HepG2 (cell line): Measurements from ENCODE around the gene DHRS11. TPM values are rescaled to one million over a fixed set of nuclear protein-coding genes. Genes with fewer than 3 reads are reported as not detected.
A peak's percentile ranks its signal among the peaks of the same experiment; 100 is the strongest.

Source experiments
- ATAC-seq: fragments of 200-7000 bp; cut with Tn5 transposase; 3 replicates; pipeline ENCODE4 v1.9.1; 2020; ENCODE audit warnings: mild to moderate bottlenecking, moderate library complexity
- BruUV-seq: library from RNA; stranded (reverse); fragments of 400-500 nt; replicated peaks from 2 replicates; lab custom pipeline; 2021; lab: Mats Ljungman, UMichigan
- CTCF ChIA-PET: fragments of 300-600 bp; formaldehyde crosslinking; extraction: SDS; loops from one replicate; lab custom pipeline; 2021; ENCODE audit warnings: low total read pairs, inconsistent platforms, low intra/inter-chr PET ratio; lab: Yijun Ruan, JAX
- POLR2A ChIA-PET: fragments of 350-600 bp; sonication (Branson Sonifier 250); formaldehyde crosslinking; loops from one replicate; lab custom pipeline; 2020; ENCODE audit warnings: antibody characterized with exemption, inconsistent platforms; lab: Yijun Ruan, JAX
- DNase-seq: peaks from one replicate; pipeline ENCODE4 v3.0.0-alpha.2; 2015; ENCODE audit warnings: low spot score
- FAIRE-seq: peaks from 3 replicates; lab custom pipeline; 2011; peaks lifted over from hg19 to GRCh38; lab: Jason Lieb, UNC
- H2AFZ ChIP-seq: one replicate; pipeline ENCODE4 v1.6.1; 2011; ENCODE audit warnings: low read length, inconsistent platforms
- H3K27ac ChIP-seq: fragments of 300-600 bp; 3 replicates; pipeline ENCODE4 v1.8.0; 2011; ENCODE audit warnings: mixed run types, mild to moderate bottlenecking, mixed read lengths, low read length, inconsistent platforms; ENCODE audit not compliant: insufficient read depth; ENCODE audit errors: extremely low read length
- H3K27me3 ChIP-seq, 2 experiments: fragments of 200-600 bp in 1 of 2; 2 replicates in 1 of 2; 3 replicates in 1 of 2; pipeline versions ENCODE4 v1.6.0 to v1.8.0; 2011; ENCODE audit warnings: low read length in 2 of 2, mild to moderate bottlenecking in 2 of 2, moderate library complexity in 2 of 2, inconsistent platforms in 1 of 2; ENCODE audit not compliant: insufficient read depth in 2 of 2, control insufficient read depth in 1 of 2
- H3K36me3 ChIP-seq, 2 experiments: fragments of 200-600 bp in 1 of 2; replicated peaks in 1 of 2; 2 replicates in 1 of 2; 3 replicates in 1 of 2; pipeline versions ENCODE4 v1.5.1 to v1.8.0; 2011; ENCODE audit warnings: low read length in 2 of 2, inconsistent platforms in 1 of 2; ENCODE audit not compliant: insufficient read depth in 2 of 2, control insufficient read depth in 1 of 2
- H3K4me1 ChIP-seq: 2 replicates; pipeline ENCODE4 v1.5.1; 2012; ENCODE audit warnings: low read length, inconsistent platforms; ENCODE audit not compliant: insufficient read depth
- H3K4me2 ChIP-seq: 2 replicates; pipeline ENCODE4 v1.6.0; 2011; ENCODE audit warnings: low read depth, low read length, inconsistent platforms
- H3K4me3 ChIP-seq, 3 experiments: fragments of 200-600 bp in 1 of 3; sonication (generic), shearing (Covaris generic) in 1 of 3; replicated peaks in 1 of 3; 2 replicates each; pipeline ENCODE4 v1.5.1; 2011 to 2016; ENCODE audit warnings: low read length in 3 of 3, inconsistent platforms in 2 of 3, low read depth in 2 of 3, mild to moderate bottlenecking in 2 of 3, control low read depth in 1 of 3, mixed read lengths in 1 of 3; ENCODE audit not compliant: insufficient read depth in 1 of 3
- H3K79me2 ChIP-seq: one replicate; pipeline ENCODE4 v1.6.1; 2011; ENCODE audit warnings: low read length, inconsistent platforms; ENCODE audit not compliant: insufficient read depth
- H3K9ac ChIP-seq: 2 replicates; pipeline ENCODE4 v1.6.0; 2011; ENCODE audit warnings: mild to moderate bottlenecking, low read depth, low read length, inconsistent platforms; ENCODE audit not compliant: insufficient read depth
- H3K9me3 ChIP-seq: 2 replicates; pipeline ENCODE4 v1.5.1; 2012; ENCODE audit warnings: mild to moderate bottlenecking, low read length
- H4K20me1 ChIP-seq: 2 replicates; pipeline ENCODE4 v1.6.0; 2011; ENCODE audit warnings: inconsistent platforms, mild to moderate bottlenecking, low read length, moderate library complexity; ENCODE audit not compliant: insufficient read depth
- HNF4G ChIP-seq, 2 experiments: sonication (generic) in 1 of 2; formaldehyde crosslinking in 1 of 2; IDR thresholded peaks; 2 replicates each; pipeline versions ENCODE4 v1.4.0 to v1.6.1; 2011 to 2020; ENCODE audit warnings: borderline replicate concordance in 2 of 2, low read depth in 2 of 2, mild to moderate bottlenecking in 2 of 2, low read length in 1 of 2, missing genetic modification reagents in 1 of 2, moderate library complexity in 1 of 2
- KDM2A ChIP-seq: sonication (generic); formaldehyde crosslinking; IDR thresholded peaks from 2 replicates; pipeline ENCODE4 v1.4.0; 2020; ENCODE audit warnings: low read depth, missing genetic modification reagents, borderline replicate concordance
- RFXANK ChIP-seq: IDR thresholded peaks from 2 replicates; pipeline ENCODE4 v1.6.1; 2016
- XRCC5 ChIP-seq: fragments of 200-400 bp; formaldehyde crosslinking; optimal IDR thresholded peaks from 2 replicates; pipeline ENCODE3; 2017; ENCODE audit warnings: mild to moderate bottlenecking, low read length
- ZFP37 ChIP-seq: sonication (generic); formaldehyde crosslinking; IDR thresholded peaks from 2 replicates; pipeline ENCODE4 v1.4.0; 2020; ENCODE audit warnings: missing genetic modification reagents, borderline replicate concordance
- ZFX ChIP-seq: sonication (generic); formaldehyde crosslinking; IDR thresholded peaks from 2 replicates; pipeline ENCODE4 v1.4.0; 2020; ENCODE audit warnings: mild to moderate bottlenecking, low read depth, missing genetic modification reagents, moderate library complexity
- ZNF30 ChIP-seq: sonication (generic); formaldehyde crosslinking; IDR thresholded peaks from 2 replicates; pipeline ENCODE4 v1.5.0; 2020; ENCODE audit warnings: mild to moderate bottlenecking, missing genetic modification reagents
- ZNF788 ChIP-seq: sonication (generic); formaldehyde crosslinking; IDR thresholded peaks from 2 replicates; pipeline ENCODE4 v1.5.0; 2020; ENCODE audit warnings: mild to moderate bottlenecking, missing genetic modification reagents, borderline replicate concordance
- WGBS: methylation state at CpG from one replicate; pipeline ENCODE4 v1.1.6; 2017; ENCODE audit warnings: low lambda C conversion rate; 5-methylcytosine and 5-hydroxymethylcytosine counted together
- in situ Hi-C: cut with HindIII; loops from 2 replicates; pipeline ENCODE4 v1.10.0; 2017; ENCODE audit warnings: low pct_unique_long_range_greater_than_20kb; ENCODE audit not compliant: extremely low pct_ligation_motif_present
- intact Hi-C: fragments of 100-400 bp; cut with micrococcal nuclease; formaldehyde crosslinking; loops from one replicate; pipeline ENCODE4 v1.10.0; 2022; ENCODE audit not compliant: unreplicated experiment
- polyA plus RNA-seq, 8 experiments: library from polyadenylated mRNA; depleted of rRNA in 3 of 8; stranded (reverse) in 7 of 8; unstranded in 1 of 8; fragments of >200 nt; fragmentation: Illumina TruSeq in 4 of 8; extraction: Trizol in 4 of 8; gene quantifications; 2 replicates each; pipeline versions ENCODE4 v1.2.1 to v1.2.3, GENCODE V29; 2011 to 2016; ENCODE audit warnings: low read depth in 4 of 8, missing spikeins in 1 of 8, mixed read lengths in 1 of 8; ENCODE audit not compliant: insufficient read depth in 1 of 8
- total RNA-seq, 5 experiments: library from RNA; depleted of rRNA; stranded (reverse); fragments of >200 nt; fragmentation: Illumina TruSeq; extraction: Trizol; gene quantifications; 2 replicates each; pipeline ENCODE4 v1.2.3, GENCODE V29; 2016; ENCODE audit warnings: low read depth in 1 of 5
- TF ChIP-seq, protein P1 (sequence below): sonication (generic); formaldehyde crosslinking; IDR thresholded peaks from 2 replicates; pipeline ENCODE4 v1.4.0; 2020; ENCODE audit warnings: mild to moderate bottlenecking, missing genetic modification reagents
- TF ChIP-seq, protein P2 (sequence below): sonication (generic); formaldehyde crosslinking; IDR thresholded peaks from 2 replicates; pipeline ENCODE4 v1.9.0; 2022; ENCODE audit warnings: missing genetic modification reagents, mild to moderate bottlenecking, borderline replicate concordance
- TF ChIP-seq, protein P3 (sequence below): sonication (generic); formaldehyde crosslinking; IDR thresholded peaks from 2 replicates; pipeline ENCODE4 v1.4.0; 2020; ENCODE audit warnings: missing genetic modification reagents

The DHRS11 gene
- total and polyA plus RNA-seq, 2 of the 13 experiments (the other 11 are each of a cell fraction or from before 2014, with no cell fraction given) = 28.4 to 41.9 TPM

DNA sequence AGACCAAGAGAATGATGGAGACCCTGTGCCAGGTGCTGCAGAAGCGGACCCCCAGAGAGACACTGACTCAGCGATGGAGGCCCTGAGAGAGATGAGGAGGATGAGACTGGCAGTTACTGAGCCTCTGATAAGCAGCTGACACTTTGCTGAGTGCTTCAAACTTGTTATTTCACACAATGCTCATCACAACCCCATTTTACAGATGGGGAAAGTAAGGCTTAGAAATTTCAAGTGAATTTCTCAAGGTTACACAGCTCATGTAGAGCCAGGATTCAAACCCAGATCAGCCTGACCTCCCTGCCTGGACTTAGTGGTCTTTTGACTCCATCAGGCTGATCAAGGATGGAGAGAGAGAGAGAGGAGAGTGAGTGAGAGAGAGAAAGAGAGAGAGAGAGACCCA is 36.9 kb downstream of the DHRS11 start:
- Histone ChIP-seq H3K4me2 (no peak overlapping the region), H3K27ac (no peak overlapping the region), H3K9me3 (no peaks in the 10 kb centered on the region), H3K79me2 (no peaks in the 10 kb centered on the region), H3K9ac (no peak overlapping the region), H2AFZ (no peak overlapping the region), H4K20me1 (0 out of 2 replicates have a peak, but pooled peaks cover 3% of the 10 kb centered on the region), H3K4me3 (no peak overlapping the region), H3K36me3 (no peaks in the 10 kb centered on the region), H3K27me3 (peaks cover 4 to 15% of the 10 kb centered on the region in 2 experiments; a peak in 4 of 5 replicates), H3K4me1 (peaks cover 23% of the 10 kb centered on the region)
- in situ Hi-C loops (no loop called here), intact Hi-C loops (loop anchor here (2.0 kb wide), 1 partner anchor 78 kb away; no protein-coding TSS in a partner anchor)
- CTCF ChIA-PET = interaction anchor here (1.2 to 1.9 kb wide), 3 partner anchors 44 to 419 kb away, joined by 5 to 11 read pairs (median 8); no protein-coding TSS in a partner anchor
- DNase-seq (no peak), ATAC-seq (no peak), FAIRE-seq (no peak)
- no TSS peak for BruUV-seq
- no peak for TF ChIP-seq ZNF30 (CRISPR knock-in tag)
- TF ChIP-seq, protein P1, sequence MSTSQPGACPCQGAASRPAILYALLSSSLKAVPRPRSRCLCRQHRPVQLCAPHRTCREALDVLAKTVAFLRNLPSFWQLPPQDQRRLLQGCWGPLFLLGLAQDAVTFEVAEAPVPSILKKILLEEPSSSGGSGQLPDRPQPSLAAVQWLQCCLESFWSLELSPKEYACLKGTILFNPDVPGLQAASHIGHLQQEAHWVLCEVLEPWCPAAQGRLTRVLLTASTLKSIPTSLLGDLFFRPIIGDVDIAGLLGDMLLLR (CRISPR knock-in tag) = no peak
- POLR2A ChIA-PET = no interaction called here
- 96% methylated on average over 2 of the region's 2 CpGs for WGBS

DNA sequence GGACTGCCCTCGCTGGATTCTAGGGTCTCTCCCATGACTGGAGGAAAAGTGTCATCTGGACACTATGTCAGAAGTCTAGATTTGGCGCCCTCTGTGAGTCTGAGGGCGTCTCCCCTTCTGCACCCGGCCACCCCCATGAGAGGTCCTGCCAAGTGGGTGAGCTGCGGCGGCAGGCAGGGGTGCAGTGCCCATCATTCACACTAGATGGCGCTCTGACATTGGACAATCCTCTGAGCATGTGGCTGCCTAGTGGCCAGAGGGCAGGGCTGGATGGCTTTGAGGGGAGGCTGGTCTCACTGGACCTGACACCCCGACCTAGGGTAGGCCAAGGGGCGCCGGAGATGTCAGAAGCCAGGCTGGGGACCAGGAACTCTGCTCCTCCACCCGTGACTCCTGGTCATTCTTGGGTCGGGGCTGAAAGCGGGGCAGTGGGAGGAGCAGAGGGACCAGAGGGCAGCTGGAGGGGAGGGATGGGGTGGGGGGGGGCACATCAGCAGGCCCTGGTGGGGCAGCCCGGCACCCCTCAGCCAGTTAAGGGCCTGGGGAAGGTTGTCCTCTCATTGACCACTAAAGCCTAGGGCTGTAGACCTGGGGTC is 37.7 kb downstream of the DHRS11 start:
- in situ Hi-C loops = no loop called here
- 0 out of 2 replicates have a peak, but pooled peaks cover 3% of the 10 kb centered on the region for H4K20me1 ChIP-seq
- peaks cover 23% of the 10 kb centered on the region for H3K4me1 ChIP-seq
- peak overlapping the region; percentile 29; the same call in 1 of the 2 replicates for H3K4me2 ChIP-seq
- intact Hi-C loops = loop anchor here (1.0 to 2.0 kb wide), 3 partner anchors 44 to 418 kb away; no protein-coding TSS in a partner anchor
- BruUV-seq = no TSS peak
- POLR2A ChIA-PET = no interaction called here
- DNase-seq = peak; percentile 55
- no peak overlapping the region for H3K27ac ChIP-seq
- H3K27me3 ChIP-seq = peaks cover 6 to 21% of the 10 kb centered on the region in 2 experiments; a peak in 4 of 5 replicates
- H3K9ac ChIP-seq = no peak overlapping the region
- FAIRE-seq = no peak
- peak; percentile 92 for ATAC-seq
- no peaks in the 10 kb centered on the region for H3K79me2 ChIP-seq
- H3K4me3 ChIP-seq = no peak overlapping the region
- CTCF ChIA-PET = interaction anchor here (1.1 to 1.9 kb wide), 4 partner anchors 44 to 418 kb away, joined by 5 to 11 read pairs (median 7); no protein-coding TSS in a partner anchor
- no peak overlapping the region for H2AFZ ChIP-seq
- WGBS = 22% methylated on average over 3 of the region's 14 CpGs
- no peaks in the 10 kb centered on the region for H3K9me3 ChIP-seq
- H3K36me3 ChIP-seq = no peaks in the 10 kb centered on the region
- TF ChIP-seq KDM2A (CRISPR knock-in tag) (peak; percentile 46; the same call in 1 of the 2 replicates), ZNF788 (CRISPR knock-in tag) (peak; percentile 15; the same call in 1 of the 2 replicates), ZFX (CRISPR knock-in tag) (peak; percentile 32; the same call in 1 of the 2 replicates), RFXANK (no peak), XRCC5 (peak; percentile 77), HNF4G (IDR thresholded peaks at IDR 0.05; ENCODE audit: borderline replicate concordance, low read depth, low read length) (no peak), HNF4G (CRISPR knock-in tag; IDR thresholded peaks at IDR 0.05; ENCODE audit: borderline replicate concordance, low read depth) (no peak), ZFP37 (no peak)
- TF ChIP-seq, protein P2, sequence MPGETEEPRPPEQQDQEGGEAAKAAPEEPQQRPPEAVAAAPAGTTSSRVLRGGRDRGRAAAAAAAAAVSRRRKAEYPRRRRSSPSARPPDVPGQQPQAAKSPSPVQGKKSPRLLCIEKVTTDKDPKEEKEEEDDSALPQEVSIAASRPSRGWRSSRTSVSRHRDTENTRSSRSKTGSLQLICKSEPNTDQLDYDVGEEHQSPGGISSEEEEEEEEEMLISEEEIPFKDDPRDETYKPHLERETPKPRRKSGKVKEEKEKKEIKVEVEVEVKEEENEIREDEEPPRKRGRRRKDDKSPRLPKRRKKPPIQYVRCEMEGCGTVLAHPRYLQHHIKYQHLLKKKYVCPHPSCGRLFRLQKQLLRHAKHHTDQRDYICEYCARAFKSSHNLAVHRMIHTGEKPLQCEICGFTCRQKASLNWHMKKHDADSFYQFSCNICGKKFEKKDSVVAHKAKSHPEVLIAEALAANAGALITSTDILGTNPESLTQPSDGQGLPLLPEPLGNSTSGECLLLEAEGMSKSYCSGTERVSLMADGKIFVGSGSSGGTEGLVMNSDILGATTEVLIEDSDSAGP (CRISPR knock-in tag) = peak; percentile 44; the same call in 1 of the 2 replicates
- TF ChIP-seq, protein P3, sequence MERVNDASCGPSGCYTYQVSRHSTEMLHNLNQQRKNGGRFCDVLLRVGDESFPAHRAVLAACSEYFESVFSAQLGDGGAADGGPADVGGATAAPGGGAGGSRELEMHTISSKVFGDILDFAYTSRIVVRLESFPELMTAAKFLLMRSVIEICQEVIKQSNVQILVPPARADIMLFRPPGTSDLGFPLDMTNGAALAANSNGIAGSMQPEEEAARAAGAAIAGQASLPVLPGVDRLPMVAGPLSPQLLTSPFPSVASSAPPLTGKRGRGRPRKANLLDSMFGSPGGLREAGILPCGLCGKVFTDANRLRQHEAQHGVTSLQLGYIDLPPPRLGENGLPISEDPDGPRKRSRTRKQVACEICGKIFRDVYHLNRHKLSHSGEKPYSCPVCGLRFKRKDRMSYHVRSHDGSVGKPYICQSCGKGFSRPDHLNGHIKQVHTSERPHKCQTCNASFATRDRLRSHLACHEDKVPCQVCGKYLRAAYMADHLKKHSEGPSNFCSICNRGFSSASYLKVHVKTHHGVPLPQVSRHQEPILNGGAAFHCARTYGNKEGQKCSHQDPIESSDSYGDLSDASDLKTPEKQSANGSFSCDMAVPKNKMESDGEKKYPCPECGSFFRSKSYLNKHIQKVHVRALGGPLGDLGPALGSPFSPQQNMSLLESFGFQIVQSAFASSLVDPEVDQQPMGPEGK = 0 out of 2 replicates have a peak, but pooled peaks have one; percentile 31
